ENCODE measurements around the gene KCNQ1.

The KCNQ1 gene

GRCh38 chr11:2890466-2891294, 445.9 kb downstream of the KCNQ1 start:
- peaks cover 21 to 23% of the 10 kb centered on the region in 2 donors for H3K4me1 ChIP-seq (ENCODE audit: control insufficient read depth in 2 of 2, insufficient read depth in 2 of 2, low read length in 2 of 2)
- no peaks in the 10 kb centered on the region for H3K27me3 ChIP-seq (ENCODE audit: control insufficient read depth in 2 of 2, insufficient read depth in 2 of 2, low read length in 2 of 2)

GRCh38 chr11:2891326-2892214, 446.8 kb downstream of the KCNQ1 start:
- no peaks in the 10 kb centered on the region for H3K36me3 ChIP-seq (ENCODE audit: control insufficient read depth in 2 of 2, insufficient read depth in 2 of 2, low read length in 2 of 2)
- H3K4me3 ChIP-seq (ENCODE audit: low read length in 2 of 2): peak overlapping the region; percentile 56 to 62
- H3K27ac ChIP-seq (ENCODE audit: low read depth in 2 of 2, low read length in 2 of 2): peak overlapping the region; percentile 25 to 67
- H3K4me1 ChIP-seq (ENCODE audit: control insufficient read depth in 2 of 2, insufficient read depth in 2 of 2, low read length in 2 of 2): peaks cover 17 to 20% of the 10 kb centered on the region in 2 donors
- H3K9ac ChIP-seq (ENCODE audit: low read depth in 1 of 2, low read length in 2 of 2): peak overlapping the region in 1 of 2 donors; percentile 71
- H3K27me3 ChIP-seq (ENCODE audit: control insufficient read depth in 2 of 2, insufficient read depth in 2 of 2, low read length in 2 of 2): no peaks in the 10 kb centered on the region
- no peaks in the 10 kb centered on the region for H3K9me3 ChIP-seq (ENCODE audit: control insufficient read depth in 2 of 2, low read length in 2 of 2)

More at GRCh38 chr11:2890466-2891294, 445.9 kb downstream of the KCNQ1 start:
- no peaks in the 10 kb centered on the region for H3K36me3 ChIP-seq (ENCODE audit: control insufficient read depth in 2 of 2, insufficient read depth in 2 of 2, low read length in 2 of 2)
- H3K9me3 ChIP-seq (ENCODE audit: control insufficient read depth in 2 of 2, low read length in 2 of 2): no peaks in the 10 kb centered on the region
- H3K27ac ChIP-seq (ENCODE audit: low read depth in 2 of 2, low read length in 2 of 2): no peak overlapping the region
- H3K9ac ChIP-seq (ENCODE audit: low read depth in 1 of 2, low read length in 2 of 2): peak overlapping the region; percentile 24 to 71
- peak overlapping the region in 1 of 2 donors; percentile 20 for H3K4me3 ChIP-seq (ENCODE audit: low read length in 2 of 2)

GRCh38 chr11:2892215-2892966, 447.6 kb downstream of the KCNQ1 start:
- peaks cover 17 to 20% of the 10 kb centered on the region in 2 donors for H3K4me1 ChIP-seq (ENCODE audit: control insufficient read depth in 2 of 2, insufficient read depth in 2 of 2, low read length in 2 of 2)
- no peaks in the 10 kb centered on the region for H3K9me3 ChIP-seq (ENCODE audit: control insufficient read depth in 2 of 2, low read length in 2 of 2)
- H3K4me3 ChIP-seq (ENCODE audit: low read length in 2 of 2): peak overlapping the region; percentile 56 to 62
- H3K27ac ChIP-seq (ENCODE audit: low read depth in 2 of 2, low read length in 2 of 2): peak overlapping the region; percentile 28 to 67
- no peaks in the 10 kb centered on the region for H3K36me3 ChIP-seq (ENCODE audit: control insufficient read depth in 2 of 2, insufficient read depth in 2 of 2, low read length in 2 of 2)
- peak overlapping the region; percentile 47 to 71 for H3K9ac ChIP-seq (ENCODE audit: low read depth in 1 of 2, low read length in 2 of 2)
- H3K27me3 ChIP-seq (ENCODE audit: control insufficient read depth in 2 of 2, insufficient read depth in 2 of 2, low read length in 2 of 2): no peaks in the 10 kb centered on the region

- no peaks in the 10 kb centered on the region for H3K36me3 ChIP-seq (ENCODE audit: control insufficient read depth in 2 of 2, insufficient read depth in 2 of 2, low read length in 2 of 2)
- peak overlapping the region; percentile 28 to 61 for H3K27ac ChIP-seq (ENCODE audit: low read depth in 2 of 2, low read length in 2 of 2)
- peak overlapping the region; percentile 56 to 62 for H3K4me3 ChIP-seq (ENCODE audit: low read length in 2 of 2)
- no peaks in the 10 kb centered on the region for H3K9me3 ChIP-seq (ENCODE audit: control insufficient read depth in 2 of 2, low read length in 2 of 2)
- peaks cover 17 to 20% of the 10 kb centered on the region in 2 donors for H3K4me1 ChIP-seq (ENCODE audit: control insufficient read depth in 2 of 2, insufficient read depth in 2 of 2, low read length in 2 of 2)
- peak overlapping the region in 1 of 2 donors; percentile 26 for H3K9ac ChIP-seq (ENCODE audit: low read depth in 1 of 2, low read length in 2 of 2)
- no peaks in the 10 kb centered on the region for H3K27me3 ChIP-seq (ENCODE audit: control insufficient read depth in 2 of 2, insufficient read depth in 2 of 2, low read length in 2 of 2)
Measured at GRCh38 chr11:2892967-2893528, 448.2 kb downstream of the KCNQ1 start.

GRCh38 chr11:2893935-2894334, 449.1 kb downstream of the KCNQ1 start:
- Histone ChIP-seq H3K4me3 (ENCODE audit: low read length in 2 of 2) (no peak overlapping the region), H3K9me3 (ENCODE audit: control insufficient read depth in 2 of 2, low read length in 2 of 2) (no peaks in the 10 kb centered on the region), H3K27me3 (ENCODE audit: control insufficient read depth in 2 of 2, insufficient read depth in 2 of 2, low read length in 2 of 2) (no peaks in the 10 kb centered on the region), H3K4me1 (ENCODE audit: control insufficient read depth in 2 of 2, insufficient read depth in 2 of 2, low read length in 2 of 2) (peaks cover 19 to 21% of the 10 kb centered on the region in 2 donors), H3K36me3 (ENCODE audit: control insufficient read depth in 2 of 2, insufficient read depth in 2 of 2, low read length in 2 of 2) (no peaks in the 10 kb centered on the region), H3K9ac (ENCODE audit: low read depth in 1 of 2, low read length in 2 of 2) (no peak overlapping the region), H3K27ac (ENCODE audit: low read depth in 2 of 2, low read length in 2 of 2) (no peak overlapping the region)

- Histone ChIP-seq H3K27ac (ENCODE audit: low read depth in 2 of 2, low read length in 2 of 2) (no peak overlapping the region), H3K4me1 (ENCODE audit: control insufficient read depth in 2 of 2, insufficient read depth in 2 of 2, low read length in 2 of 2) (peaks cover 19 to 21% of the 10 kb centered on the region in 2 donors), H3K27me3 (ENCODE audit: control insufficient read depth in 2 of 2, insufficient read depth in 2 of 2, low read length in 2 of 2) (no peaks in the 10 kb centered on the region), H3K9me3 (ENCODE audit: control insufficient read depth in 2 of 2, low read length in 2 of 2) (no peaks in the 10 kb centered on the region), H3K4me3 (ENCODE audit: low read length in 2 of 2) (no peak overlapping the region), H3K9ac (ENCODE audit: low read depth in 1 of 2, low read length in 2 of 2) (no peak overlapping the region), H3K36me3 (ENCODE audit: control insufficient read depth in 2 of 2, insufficient read depth in 2 of 2, low read length in 2 of 2) (no peaks in the 10 kb centered on the region)
Measured at GRCh38 chr11:2896047-2896446, 451.2 kb downstream of the KCNQ1 start.

GRCh38 chr11:2897048-2897447, 452.2 kb downstream of the KCNQ1 start:
- H3K4me1 ChIP-seq (ENCODE audit: control insufficient read depth in 2 of 2, insufficient read depth in 2 of 2, low read length in 2 of 2): peaks cover 15 to 20% of the 10 kb centered on the region in 2 donors
- no peak overlapping the region for H3K4me3 ChIP-seq (ENCODE audit: low read length in 2 of 2)
- no peaks in the 10 kb centered on the region for H3K36me3 ChIP-seq (ENCODE audit: control insufficient read depth in 2 of 2, insufficient read depth in 2 of 2, low read length in 2 of 2)
- no peaks in the 10 kb centered on the region for H3K27me3 ChIP-seq (ENCODE audit: control insufficient read depth in 2 of 2, insufficient read depth in 2 of 2, low read length in 2 of 2)
- no peak overlapping the region for H3K27ac ChIP-seq (ENCODE audit: low read depth in 2 of 2, low read length in 2 of 2)
- no peak overlapping the region for H3K9ac ChIP-seq (ENCODE audit: low read depth in 1 of 2, low read length in 2 of 2)
- no peaks in the 10 kb centered on the region for H3K9me3 ChIP-seq (ENCODE audit: control insufficient read depth in 2 of 2, low read length in 2 of 2)

GRCh38 chr11:2898366-2899079, 453.7 kb downstream of the KCNQ1 start:
- Histone ChIP-seq H3K9me3 (ENCODE audit: control insufficient read depth in 2 of 2, low read length in 2 of 2) (no peaks in the 10 kb centered on the region), H3K36me3 (ENCODE audit: control insufficient read depth in 2 of 2, insufficient read depth in 2 of 2, low read length in 2 of 2) (no peaks in the 10 kb centered on the region), H3K4me3 (ENCODE audit: low read length in 2 of 2) (peak overlapping the region in 1 of 2 donors; percentile 20), H3K9ac (ENCODE audit: low read depth in 1 of 2, low read length in 2 of 2) (peak overlapping the region in 1 of 2 donors; percentile 2), H3K27ac (ENCODE audit: low read depth in 2 of 2, low read length in 2 of 2) (peak overlapping the region; percentile 42 to 76), H3K4me1 (ENCODE audit: control insufficient read depth in 2 of 2, insufficient read depth in 2 of 2, low read length in 2 of 2) (peaks cover 21 to 24% of the 10 kb centered on the region in 2 donors), H3K27me3 (ENCODE audit: control insufficient read depth in 2 of 2, insufficient read depth in 2 of 2, low read length in 2 of 2) (no peaks in the 10 kb centered on the region)

Data from mucosa of rectum (tissue), 2 donors.